Suprapubic skin (tissue), 4 donors: ENCODE measurements around the gene BAIAP2L1. TPM values are rescaled to one million over a fixed set of nuclear protein-coding genes. Genes with fewer than 3 reads are reported as not detected.

Source experiments
- DNase-seq, 2 donors: peaks; one replicate each; pipeline ENCODE4 v3.0.0-alpha.2; 2019; ENCODE audit warnings: low spot score in 2 of 2
- H3K27ac ChIP-seq: fragments of 200-600 bp; sonication (generic); one replicate; pipeline ENCODE4 v1.5.1; 2019
- H3K27me3 ChIP-seq: fragments of 200-600 bp; sonication (generic); one replicate; pipeline ENCODE4 v1.5.1; 2019
- H3K36me3 ChIP-seq: fragments of 200-600 bp; sonication (generic); one replicate; pipeline ENCODE4 v1.5.1; 2019
- H3K4me1 ChIP-seq: fragments of 200-600 bp; sonication (generic); one replicate; pipeline ENCODE4 v1.5.1; 2019
- H3K4me3 ChIP-seq: fragments of 200-600 bp; sonication (generic); one replicate; pipeline ENCODE4 v1.5.1; 2019; ENCODE audit warnings: mild to moderate bottlenecking
- H3K9me3 ChIP-seq: fragments of 200-600 bp; sonication (generic); one replicate; pipeline ENCODE4 v1.5.1; 2019
- CTCF ChIP-seq, 2 donors: fragments of 200-600 bp in 1 of 2; fragments of 450-650 bp in 1 of 2; sonication (generic) in 1 of 2; IDR thresholded peaks; one replicate each; pipeline ENCODE4 v1.5.1; 2016 to 2019; ENCODE audit warnings: antibody characterized with exemption in 2 of 2, mild to moderate bottlenecking in 1 of 2, moderate library complexity in 1 of 2
- EP300 ChIP-seq: sonication (generic); formaldehyde crosslinking; IDR thresholded peaks from one replicate; pipeline ENCODE4 v1.6.1; 2017; ENCODE audit warnings: antibody characterized with exemption
- POLR2A ChIP-seq, 2 donors: fragments of 450-650 bp; IDR thresholded peaks; one replicate each; pipeline ENCODE4 v1.6.1; 2017; ENCODE audit warnings: antibody characterized with exemption in 2 of 2, mild to moderate bottlenecking in 2 of 2, moderate library complexity in 2 of 2
- POLR2AphosphoS5 ChIP-seq, 3 donors: sonication (generic); formaldehyde crosslinking; IDR thresholded peaks; one replicate each; pipeline ENCODE4 v1.6.1; 2017; ENCODE audit warnings: antibody characterized with exemption in 3 of 3
- WGBS: methylation state at CpG from one replicate; pipeline ENCODE4 v1.1.5; 2018; 5-methylcytosine and 5-hydroxymethylcytosine counted together
- total RNA-seq, 4 donors: library from RNA; depleted of rRNA; stranded (reverse); fragments of >200 nt; gene quantifications; one replicate each; pipeline ENCODE4 v1.1.0, GENCODE V29; 2016

The BAIAP2L1 gene
- total RNA-seq, 4 donors from 2014 or later, result 24.3 to 28.2 (median 26.9) TPM

- Histone ChIP-seq H3K9me3 (no peaks in the 10 kb centered on the region), H3K27me3 (no peaks in the 10 kb centered on the region), H3K36me3 (peaks cover 43% of the 10 kb centered on the region), H3K27ac (no peak overlapping the region), H3K4me1 (no peaks in the 10 kb centered on the region), H3K4me3 (no peak overlapping the region)
- no peak for DNase-seq
- no peak for TF ChIP-seq EP300
- no peak for TF ChIP-seq POLR2A (IDR thresholded peaks at IDR 0.05)
- no peak for TF ChIP-seq POLR2AphosphoS5 (IDR thresholded peaks at IDR 0.05)
- TF ChIP-seq CTCF (IDR thresholded peaks at IDR 0.05), result no peak
- WGBS, result 98% methylated on average over 6 of the region's 8 CpGs
Measured at GRCh38 chr7:98309566-98309965, 91.3 kb downstream of the BAIAP2L1 start.

- H3K9me3 ChIP-seq, result no peaks in the 10 kb centered on the region
- no peaks in the 10 kb centered on the region for H3K4me1 ChIP-seq
- no peak overlapping the region for H3K4me3 ChIP-seq
- DNase-seq, result no peak
- no peaks in the 10 kb centered on the region for H3K27me3 ChIP-seq
- H3K27ac ChIP-seq, result no peak overlapping the region
- H3K36me3 ChIP-seq, result peaks cover 52% of the 10 kb centered on the region
- TF ChIP-seq POLR2A (IDR thresholded peaks at IDR 0.05) (no peak), POLR2AphosphoS5 (IDR thresholded peaks at IDR 0.05) (no peak), CTCF (IDR thresholded peaks at IDR 0.05) (no peak), EP300 (no peak)
- 91% methylated on average over 6 of the region's 14 CpGs for WGBS
Measured at GRCh38 chr7:98307971-98308466, 92.9 kb downstream of the BAIAP2L1 start.

DNA sequence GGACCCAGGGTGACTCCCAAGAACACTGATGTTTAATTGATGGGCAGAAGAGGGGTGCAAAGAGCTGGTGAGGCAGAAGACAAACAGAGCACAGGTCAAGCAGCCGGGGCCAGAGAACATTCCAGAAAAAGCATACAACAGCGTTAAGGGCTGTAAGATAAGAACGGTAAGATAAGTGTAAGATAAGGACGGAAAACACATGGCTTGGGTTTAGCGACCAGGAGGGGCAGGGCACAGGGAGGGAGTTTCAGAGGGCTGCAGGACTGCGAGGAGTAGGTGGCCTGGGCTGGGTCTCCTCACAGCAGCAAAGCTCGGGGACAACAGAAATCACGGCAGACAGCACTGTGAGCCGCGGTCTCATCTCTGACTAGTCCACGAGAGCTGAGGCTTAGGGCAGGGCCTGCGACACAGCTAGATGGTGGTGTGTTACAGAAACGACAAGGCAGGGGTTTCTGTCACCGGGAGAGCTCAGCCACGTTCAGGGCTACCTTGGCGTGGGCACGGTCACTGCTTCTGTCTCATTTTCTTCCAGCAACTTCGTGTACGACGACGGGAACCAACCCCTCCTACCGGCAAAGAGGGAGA lies 94.8 kb downstream of the BAIAP2L1 start:
- Histone ChIP-seq H3K4me3 (no peak overlapping the region), H3K9me3 (no peaks in the 10 kb centered on the region), H3K4me1 (no peaks in the 10 kb centered on the region), H3K27ac (no peak overlapping the region), H3K27me3 (no peaks in the 10 kb centered on the region), H3K36me3 (peaks cover 63% of the 10 kb centered on the region)
- DNase-seq, result no peak
- 79% methylated on average over 22 of the region's 22 CpGs for WGBS
- TF ChIP-seq POLR2AphosphoS5 (IDR thresholded peaks at IDR 0.05), result no peak
- TF ChIP-seq CTCF (IDR thresholded peaks at IDR 0.05), result no peak
- TF ChIP-seq POLR2A (IDR thresholded peaks at IDR 0.05), result no peak
- TF ChIP-seq EP300, result no peak

- Histone ChIP-seq H3K9me3 (no peaks in the 10 kb centered on the region), H3K36me3 (peaks cover 63% of the 10 kb centered on the region)
- WGBS, result 82% methylated on average over 7 of the region's 15 CpGs
Measured at GRCh38 chr7:98303906-98304305, 97.0 kb downstream of the BAIAP2L1 start.

DNA sequence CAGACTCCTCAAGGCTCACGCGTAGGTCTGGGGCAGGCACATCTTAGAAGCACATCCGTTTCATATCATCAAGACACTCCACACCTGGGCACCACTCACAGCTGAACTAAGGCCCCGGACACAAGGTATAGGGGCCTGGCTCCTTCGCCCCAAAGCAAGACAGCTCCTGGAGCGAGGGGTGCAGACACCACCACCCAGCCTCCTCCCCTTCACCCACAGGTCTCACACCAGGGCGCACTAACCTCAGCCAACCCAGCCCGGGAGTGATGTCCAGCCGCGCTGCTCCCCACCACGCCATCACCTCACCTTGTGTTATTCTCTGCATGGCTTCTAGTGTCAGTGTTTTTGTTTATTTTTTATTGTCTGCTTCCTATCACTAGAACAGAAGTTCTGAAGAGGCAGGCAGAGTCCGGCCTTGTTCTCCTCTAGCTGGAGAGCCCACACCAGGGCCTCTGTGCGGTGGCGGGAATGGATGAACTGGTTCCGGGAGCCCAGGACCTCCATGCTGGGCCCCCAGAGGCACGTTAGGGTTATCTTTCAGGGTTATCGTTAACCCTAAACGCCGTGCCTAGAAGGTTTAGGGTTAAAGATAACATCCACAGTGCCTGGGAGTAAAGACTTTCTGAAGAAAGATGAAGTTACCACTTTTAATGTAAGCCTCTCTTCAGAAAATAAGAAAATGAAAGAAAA lies 97.6 kb downstream of the BAIAP2L1 start:
- H3K4me1 ChIP-seq, result no peaks in the 10 kb centered on the region
- TF ChIP-seq EP300 (no peak), POLR2AphosphoS5 (IDR thresholded peaks at IDR 0.05) (no peak), CTCF (IDR thresholded peaks at IDR 0.05) (no peak), POLR2A (IDR thresholded peaks at IDR 0.05) (no peak)
- whole genome bisulfite sequencing, result 87% methylated on average over 19 of the region's 19 CpGs
- no peaks in the 10 kb centered on the region for H3K27me3 ChIP-seq
- no peak overlapping the region for H3K4me3 ChIP-seq
- no peaks in the 10 kb centered on the region for H3K9me3 ChIP-seq
- peaks cover 57% of the 10 kb centered on the region for H3K36me3 ChIP-seq
- no peak overlapping the region for H3K27ac ChIP-seq
- no peak for DNase-seq

More at GRCh38 chr7:98303906-98304305, 97.0 kb downstream of the BAIAP2L1 start:
- Histone ChIP-seq H3K27ac (no peak overlapping the region), H3K27me3 (no peaks in the 10 kb centered on the region), H3K4me1 (no peaks in the 10 kb centered on the region), H3K4me3 (no peak overlapping the region)
- TF ChIP-seq POLR2A (IDR thresholded peaks at IDR 0.05), result no peak
- TF ChIP-seq POLR2AphosphoS5 (IDR thresholded peaks at IDR 0.05), result no peak
- no peak for DNase-seq
